ENCODE data around the gene SARDH.

SARDH gene

DNA sequence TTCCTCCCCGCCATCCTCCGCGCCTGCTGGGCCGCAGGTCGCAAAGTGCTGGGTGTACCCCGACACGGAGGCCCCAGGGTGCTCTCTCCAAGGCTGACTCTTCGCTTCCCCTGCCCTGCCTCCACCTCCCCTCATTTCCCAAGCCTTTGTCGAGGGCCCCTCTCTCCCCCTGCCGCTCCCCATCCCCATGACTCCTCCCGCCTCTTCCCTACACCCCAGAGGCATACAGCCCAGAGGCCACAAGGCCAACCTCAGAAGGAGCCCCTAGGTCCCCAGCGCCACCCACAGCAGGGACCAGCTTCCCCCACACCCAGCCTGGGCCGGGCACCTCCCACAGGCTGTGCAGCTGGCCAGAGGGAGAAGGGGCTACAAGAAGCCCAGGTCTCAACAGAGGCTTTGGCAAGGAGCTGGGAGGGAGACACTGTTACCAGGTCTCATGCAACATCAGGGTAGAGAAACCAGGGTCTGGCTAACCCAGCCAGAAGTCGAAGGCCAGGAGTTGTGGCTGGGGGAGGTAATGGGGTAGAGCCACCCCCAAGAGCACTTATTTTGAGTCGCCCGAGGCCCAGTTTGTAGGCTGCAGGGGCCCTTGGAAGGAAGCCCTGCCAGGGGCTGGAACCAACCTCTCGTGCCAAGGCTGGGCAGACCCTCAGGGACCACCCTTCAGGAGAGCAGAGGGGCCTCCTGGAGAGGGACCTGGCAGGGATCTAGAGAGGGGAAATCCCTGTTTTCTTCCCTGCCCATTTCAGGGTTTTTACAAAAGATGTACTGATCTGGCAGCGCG is 24.5 kb upstream of the SARDH start:
- H3K4me1 ChIP-seq (ENCODE audit: insufficient read depth, low read length) = no peaks in the 10 kb centered on the region
- no peaks in the 10 kb centered on the region for H3K27me3 ChIP-seq (ENCODE audit: insufficient read depth, low read length)
- H3K9me3 ChIP-seq (ENCODE audit: insufficient read depth, low read depth, low read length) = peaks cover 10% of the 10 kb centered on the region
- H3K4me3 ChIP-seq (ENCODE audit: low read length) = no peak overlapping the region
- no peak overlapping the region for H3K9ac ChIP-seq (ENCODE audit: low read depth, low read length)
- peaks cover 15% of the 10 kb centered on the region for H3K36me3 ChIP-seq (ENCODE audit: insufficient read depth, low read depth, low read length)
- H3K27ac ChIP-seq (ENCODE audit: low read length) = no peak overlapping the region

DNA sequence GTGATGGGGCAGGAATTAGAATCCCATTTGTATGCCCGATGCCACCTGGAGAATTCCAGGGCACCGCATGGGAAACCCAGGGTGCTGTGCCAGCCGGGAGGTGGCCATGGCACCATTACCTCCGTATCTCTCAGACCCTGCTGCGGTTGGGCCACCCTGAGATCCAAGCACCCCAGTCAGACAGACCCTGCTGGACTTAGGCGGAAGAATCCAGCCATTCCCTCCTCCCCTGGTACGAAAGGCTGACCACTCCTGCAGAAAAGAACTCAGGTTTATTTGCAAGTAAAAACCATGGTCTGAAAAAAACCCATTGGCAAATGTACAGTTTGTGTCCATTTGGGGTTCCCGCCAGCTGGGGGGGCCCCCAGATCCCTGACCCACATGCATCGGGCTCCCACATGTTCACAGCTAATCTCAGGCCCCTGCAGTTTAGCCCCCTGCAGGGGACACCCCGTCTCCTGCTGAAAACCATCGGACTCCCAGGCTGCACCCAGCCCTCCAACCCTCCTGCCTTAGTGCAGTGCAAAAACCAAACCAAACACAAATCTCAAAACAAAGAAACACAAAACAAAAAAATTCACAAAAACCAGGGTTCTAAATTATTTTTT is 23.6 kb upstream of the SARDH start:
- H3K9ac ChIP-seq (ENCODE audit: low read depth, low read length) = no peak overlapping the region
- H3K36me3 ChIP-seq (ENCODE audit: insufficient read depth, low read depth, low read length) = peaks cover 5% of the 10 kb centered on the region; the same call in 1 of the 2 replicates
- H3K9me3 ChIP-seq (ENCODE audit: insufficient read depth, low read depth, low read length) = peaks cover under 1% of the 10 kb centered on the region
- H3K27ac ChIP-seq (ENCODE audit: low read length) = no peak overlapping the region
- H3K4me1 ChIP-seq (ENCODE audit: insufficient read depth, low read length) = no peaks in the 10 kb centered on the region
- H3K27me3 ChIP-seq (ENCODE audit: insufficient read depth, low read length) = no peaks in the 10 kb centered on the region
- H3K4me3 ChIP-seq (ENCODE audit: low read length) = no peak overlapping the region

- no peak overlapping the region for H3K27ac ChIP-seq (ENCODE audit: low read length)
- peaks cover 5% of the 10 kb centered on the region; the same call in 1 of the 2 replicates for H3K36me3 ChIP-seq (ENCODE audit: insufficient read depth, low read depth, low read length)
- H3K9me3 ChIP-seq (ENCODE audit: insufficient read depth, low read depth, low read length) = no peaks in the 10 kb centered on the region
- H3K4me1 ChIP-seq (ENCODE audit: insufficient read depth, low read length) = no peaks in the 10 kb centered on the region
- no peak overlapping the region for H3K9ac ChIP-seq (ENCODE audit: low read depth, low read length)
- no peaks in the 10 kb centered on the region for H3K27me3 ChIP-seq (ENCODE audit: insufficient read depth, low read length)
- H3K4me3 ChIP-seq (ENCODE audit: low read length) = no peak overlapping the region
Measured at GRCh38 chr9:133760713-133761290, 22.6 kb upstream of the SARDH start.

GRCh38 chr9:133759946-133760345 is 21.8 kb upstream of the SARDH start:
- H3K9me3 ChIP-seq (ENCODE audit: insufficient read depth, low read depth, low read length) = no peaks in the 10 kb centered on the region
- no peak overlapping the region for H3K9ac ChIP-seq (ENCODE audit: low read depth, low read length)
- no peak overlapping the region for H3K27ac ChIP-seq (ENCODE audit: low read length)
- H3K4me1 ChIP-seq (ENCODE audit: insufficient read depth, low read length) = no peaks in the 10 kb centered on the region
- no peak overlapping the region for H3K4me3 ChIP-seq (ENCODE audit: low read length)
- no peaks in the 10 kb centered on the region for H3K27me3 ChIP-seq (ENCODE audit: insufficient read depth, low read length)
- peaks cover 5% of the 10 kb centered on the region; the same call in 1 of the 2 replicates for H3K36me3 ChIP-seq (ENCODE audit: insufficient read depth, low read depth, low read length)

GRCh38 chr9:133759146-133759900 is 21.2 kb upstream of the SARDH start:
- H3K4me1 ChIP-seq (ENCODE audit: insufficient read depth, low read length) = no peaks in the 10 kb centered on the region
- H3K9ac ChIP-seq (ENCODE audit: low read depth, low read length) = no peak overlapping the region
- no peaks in the 10 kb centered on the region; the same call in 1 of the 2 replicates for H3K9me3 ChIP-seq (ENCODE audit: insufficient read depth, low read depth, low read length)
- H3K36me3 ChIP-seq (ENCODE audit: insufficient read depth, low read depth, low read length) = peaks cover 5% of the 10 kb centered on the region; the same call in 1 of the 2 replicates
- no peak overlapping the region for H3K4me3 ChIP-seq (ENCODE audit: low read length)
- no peak overlapping the region for H3K27ac ChIP-seq (ENCODE audit: low read length)
- H3K27me3 ChIP-seq (ENCODE audit: insufficient read depth, low read length) = no peaks in the 10 kb centered on the region

DNA sequence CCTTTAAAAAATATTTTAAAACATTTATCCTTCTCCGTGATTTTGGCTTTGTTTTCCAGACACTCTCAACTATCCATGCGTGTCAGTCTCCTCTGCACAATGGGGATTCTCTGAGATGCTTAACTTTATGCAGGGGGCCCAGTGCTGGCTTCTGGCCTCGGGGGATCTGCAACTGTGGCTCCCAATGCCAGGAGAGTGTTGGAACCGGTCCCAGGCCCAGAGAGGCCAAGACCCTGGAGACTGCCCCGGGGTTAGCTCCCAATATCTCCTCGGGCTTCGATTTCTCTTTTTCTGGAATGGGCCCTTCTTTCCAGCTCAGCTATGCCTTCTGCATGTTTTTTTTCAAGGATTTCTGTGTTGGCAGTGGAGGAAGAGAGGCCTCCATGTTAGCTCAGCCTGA is 20.1 kb upstream of the SARDH start:
- Histone ChIP-seq H3K9ac (ENCODE audit: low read depth, low read length) (no peak overlapping the region), H3K36me3 (ENCODE audit: insufficient read depth, low read depth, low read length) (no peaks in the 10 kb centered on the region), H3K4me1 (ENCODE audit: insufficient read depth, low read length) (no peaks in the 10 kb centered on the region), H3K9me3 (ENCODE audit: insufficient read depth, low read depth, low read length) (no peaks in the 10 kb centered on the region; the same call in 1 of the 2 replicates), H3K27ac (ENCODE audit: low read length) (no peak overlapping the region), H3K27me3 (ENCODE audit: insufficient read depth, low read length) (no peaks in the 10 kb centered on the region), H3K4me3 (ENCODE audit: low read length) (no peak overlapping the region)

DNA sequence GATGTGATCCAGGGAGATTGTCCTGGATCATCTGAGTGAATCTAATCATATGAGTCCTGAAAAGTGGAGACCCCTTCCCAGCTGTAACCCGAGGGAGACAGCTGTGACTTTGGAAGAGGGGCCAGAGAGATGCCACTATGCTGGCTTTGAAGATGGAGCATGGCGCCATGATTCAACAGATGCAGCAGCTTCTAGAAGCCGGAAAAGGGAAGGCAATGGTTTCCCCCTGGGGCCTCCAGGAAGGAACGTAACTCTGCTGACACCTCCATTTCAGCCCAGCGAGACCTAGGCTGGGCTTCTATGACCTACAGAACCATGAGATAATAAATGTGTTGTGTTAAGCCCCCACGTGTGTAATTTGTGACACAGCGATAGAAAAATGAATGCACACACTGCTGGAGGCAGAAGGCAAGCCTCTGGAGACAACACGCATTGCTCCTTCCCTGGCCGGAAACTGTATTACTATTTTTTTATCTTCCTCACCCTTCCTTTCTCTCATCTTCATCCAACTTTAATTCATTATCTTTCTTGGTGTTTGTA is 16.6 kb upstream of the SARDH start:
- Histone ChIP-seq H3K9ac (ENCODE audit: low read depth, low read length) (no peak overlapping the region), H3K27me3 (ENCODE audit: insufficient read depth, low read length) (0 out of 2 replicates have a peak, but pooled peaks cover 12% of the 10 kb centered on the region), H3K4me3 (ENCODE audit: low read length) (no peak overlapping the region), H3K4me1 (ENCODE audit: insufficient read depth, low read length) (no peaks in the 10 kb centered on the region), H3K36me3 (ENCODE audit: insufficient read depth, low read depth, low read length) (no peaks in the 10 kb centered on the region), H3K27ac (ENCODE audit: low read length) (no peak overlapping the region), H3K9me3 (ENCODE audit: insufficient read depth, low read depth, low read length) (no peaks in the 10 kb centered on the region; the same call in 1 of the 2 replicates)

GRCh38 chr9:133754187-133754586 is 16.0 kb upstream of the SARDH start:
- Histone ChIP-seq H3K27me3 (ENCODE audit: insufficient read depth, low read length) (0 out of 2 replicates have a peak, but pooled peaks cover 12% of the 10 kb centered on the region), H3K27ac (ENCODE audit: low read length) (no peak overlapping the region), H3K4me3 (ENCODE audit: low read length) (no peak overlapping the region), H3K36me3 (ENCODE audit: insufficient read depth, low read depth, low read length) (no peaks in the 10 kb centered on the region), H3K9ac (ENCODE audit: low read depth, low read length) (no peak overlapping the region), H3K4me1 (ENCODE audit: insufficient read depth, low read length) (no peaks in the 10 kb centered on the region), H3K9me3 (ENCODE audit: insufficient read depth, low read depth, low read length) (no peaks in the 10 kb centered on the region; the same call in 1 of the 2 replicates)

GRCh38 chr9:133752739-133753446 is 14.7 kb upstream of the SARDH start:
- H3K4me3 ChIP-seq (ENCODE audit: low read length) = no peak overlapping the region
- no peak overlapping the region for H3K27ac ChIP-seq (ENCODE audit: low read length)
- H3K27me3 ChIP-seq (ENCODE audit: insufficient read depth, low read length) = 0 out of 2 replicates have a peak, but pooled peaks cover 12% of the 10 kb centered on the region
- H3K9me3 ChIP-seq (ENCODE audit: insufficient read depth, low read depth, low read length) = no peaks in the 10 kb centered on the region; the same call in 1 of the 2 replicates
- no peak overlapping the region for H3K9ac ChIP-seq (ENCODE audit: low read depth, low read length)
- no peaks in the 10 kb centered on the region for H3K36me3 ChIP-seq (ENCODE audit: insufficient read depth, low read depth, low read length)
- no peaks in the 10 kb centered on the region for H3K4me1 ChIP-seq (ENCODE audit: insufficient read depth, low read length)

DNA sequence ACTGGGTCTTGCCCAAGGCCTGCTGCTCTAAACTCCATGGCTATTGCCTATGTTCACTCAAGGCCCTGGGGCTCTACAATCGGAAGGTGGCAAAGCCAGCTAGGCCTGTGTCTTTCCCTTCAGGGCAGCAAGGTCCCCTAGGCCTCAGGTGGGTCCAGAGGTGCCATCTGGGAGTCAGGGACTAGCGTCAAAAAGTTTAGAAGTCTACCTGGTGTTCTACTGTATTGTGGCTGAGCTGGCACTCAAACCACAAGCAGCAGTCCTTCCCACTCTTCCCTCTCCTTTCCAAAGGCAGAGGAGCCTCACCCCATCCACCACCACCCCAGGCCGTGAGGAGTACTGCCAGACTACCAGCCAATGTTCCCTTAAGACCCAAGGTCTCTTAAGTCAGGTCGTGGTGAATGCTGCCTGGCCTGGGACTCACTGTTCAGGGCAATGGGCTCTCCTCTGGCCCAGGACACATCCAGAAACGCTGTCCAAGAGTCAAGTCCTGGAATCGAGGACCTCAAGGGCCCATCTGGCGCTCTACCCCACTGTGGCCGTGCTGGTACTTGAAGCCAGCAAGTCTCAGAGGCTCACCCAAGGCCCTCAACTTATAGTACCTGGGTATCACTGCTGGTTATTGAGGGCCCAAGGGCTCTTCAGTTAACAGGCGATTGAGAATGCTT is 13.0 kb upstream of the SARDH start:
- Histone ChIP-seq H3K4me3 (ENCODE audit: low read length) (no peak overlapping the region), H3K27me3 (ENCODE audit: insufficient read depth, low read length) (0 out of 2 replicates have a peak, but pooled peaks cover 12% of the 10 kb centered on the region), H3K36me3 (ENCODE audit: insufficient read depth, low read depth, low read length) (no peaks in the 10 kb centered on the region), H3K9me3 (ENCODE audit: insufficient read depth, low read depth, low read length) (no peaks in the 10 kb centered on the region; the same call in 1 of the 2 replicates), H3K9ac (ENCODE audit: low read depth, low read length) (no peak overlapping the region), H3K27ac (ENCODE audit: low read length) (no peak overlapping the region), H3K4me1 (ENCODE audit: insufficient read depth, low read length) (no peaks in the 10 kb centered on the region)

Data from iPS-20b (cell line).